SJCRH30 (cell line): ENCODE results near the gene MARS2. TPM values are rescaled to one million over a fixed set of nuclear protein-coding genes. Genes with fewer than 3 reads are reported as not detected.
"Not testable (repeated sequence)": the region's sequence is repeated elsewhere in the genome, so short reads cannot be mapped to it uniquely, and the experiment has no call there.

Experiments
- DNase-seq, 2 experiments: peaks; one replicate each; pipeline ENCODE4 v3.0.0-alpha.2; 2015 to 2020
- H3K27ac ChIP-seq: fragments of 250-450 bp; sonication (Bioruptor Pico); 2 replicates; pipeline ENCODE4 v1.5.1; 2020; ENCODE audit warnings: mild to moderate bottlenecking, moderate library complexity
- H3K27me3 ChIP-seq: fragments of 250-450 bp; sonication (Bioruptor Pico); 2 replicates; pipeline ENCODE4 v1.5.1; 2020; ENCODE audit warnings: mild to moderate bottlenecking, moderate library complexity
- H3K36me3 ChIP-seq: fragments of 250-450 bp; sonication (Bioruptor Pico); 2 replicates; pipeline ENCODE4 v1.5.1; 2020; ENCODE audit warnings: mild to moderate bottlenecking, moderate library complexity
- H3K4me1 ChIP-seq: fragments of 250-450 bp; sonication (Bioruptor Pico); 2 replicates; pipeline ENCODE4 v1.5.1; 2020; ENCODE audit warnings: mild to moderate bottlenecking, moderate library complexity
- H3K4me3 ChIP-seq: fragments of 250-450 bp; sonication (Bioruptor Pico); 2 replicates; pipeline ENCODE4 v1.5.1; 2020; ENCODE audit warnings: mild to moderate bottlenecking, moderate library complexity
- H3K9me3 ChIP-seq: fragments of 250-450 bp; sonication (Bioruptor Pico); replicated peaks from 2 replicates; pipeline ENCODE4 v1.5.1; 2020; ENCODE audit warnings: mild to moderate bottlenecking, moderate library complexity
- total RNA-seq: library from RNA; depleted of rRNA; stranded (reverse); fragments of >200 nt; shearing (Covaris generic); gene quantifications from 2 replicates; pipeline ENCODE4 v1.2.3, GENCODE V29; 2014

Gene MARS2
- total RNA-seq, 1 experiment from 2014 or later = 13.6 TPM

- not testable (repeated sequence) for H3K27me3 ChIP-seq, DNase-seq, H3K4me1 ChIP-seq, H3K27ac ChIP-seq, H3K9me3 ChIP-seq, H3K4me3 ChIP-seq, H3K36me3 ChIP-seq
These were observed 10.0 kb upstream of the MARS2 start for GRCh38 chr2:197695206-197695605.

- H3K4me1 ChIP-seq, DNase-seq, H3K4me3 ChIP-seq, H3K27ac ChIP-seq, H3K27me3 ChIP-seq, H3K9me3 ChIP-seq, H3K36me3 ChIP-seq: not testable (repeated sequence)
These were observed 9.2 kb upstream of the MARS2 start for GRCh38 chr2:197695971-197696370.

- not testable (repeated sequence) for H3K4me3 ChIP-seq, H3K27me3 ChIP-seq, H3K9me3 ChIP-seq, H3K4me1 ChIP-seq, H3K27ac ChIP-seq, H3K36me3 ChIP-seq, DNase-seq
These were observed 8.6 kb upstream of the MARS2 start for GRCh38 chr2:197696571-197696970.

GRCh38 chr2:197699724-197700123, 5.4 kb upstream of the MARS2 start:
- not testable (repeated sequence) for H3K36me3 ChIP-seq, H3K27me3 ChIP-seq, H3K9me3 ChIP-seq, H3K27ac ChIP-seq, H3K4me1 ChIP-seq, DNase-seq, H3K4me3 ChIP-seq

GRCh38 chr2:197700960-197701359, 4.2 kb upstream of the MARS2 start:
- peaks cover 2% of the 10 kb centered on the region; the same call in 1 of the 2 replicates for H3K4me1 ChIP-seq
- no peak for DNase-seq
- H3K9me3 ChIP-seq = no peaks in the 10 kb centered on the region
- no peaks in the 10 kb centered on the region for H3K27me3 ChIP-seq
- no peak overlapping the region for H3K27ac ChIP-seq
- H3K4me3 ChIP-seq = no peak overlapping the region
- no peaks in the 10 kb centered on the region for H3K36me3 ChIP-seq

- peaks cover 8% of the 10 kb centered on the region; the same call in 1 of the 2 replicates for H3K4me1 ChIP-seq
- no peaks in the 10 kb centered on the region for H3K9me3 ChIP-seq
- no peak for DNase-seq
These were observed 592 bp upstream of the MARS2 start for GRCh38 chr2:197704434-197705120.

GRCh38 chr2:197705912-197706838, 1.0 kb downstream of the MARS2 start:
- Histone ChIP-seq H3K4me1 (peaks cover 8% of the 10 kb centered on the region; the same call in 1 of the 2 replicates), H3K27ac (no peak overlapping the region), H3K36me3 (no peaks in the 10 kb centered on the region), H3K9me3 (no peaks in the 10 kb centered on the region), H3K27me3 (no peaks in the 10 kb centered on the region), H3K4me3 (peak overlapping the region; percentile 78)
- DNase-seq = peak; percentile 29 to 33

More at GRCh38 chr2:197704434-197705120, 592 bp upstream of the MARS2 start:
- H3K4me3 ChIP-seq = peak overlapping the region; percentile 78
- H3K27ac ChIP-seq = peak overlapping the region; percentile 39; the same call in 1 of the 2 replicates
- H3K36me3 ChIP-seq = no peaks in the 10 kb centered on the region
- no peaks in the 10 kb centered on the region for H3K27me3 ChIP-seq

- no peaks in the 10 kb centered on the region for H3K27me3 ChIP-seq
- peak in 1 of 2 experiments; percentile 4 for DNase-seq
- peak overlapping the region; percentile 78 for H3K4me3 ChIP-seq
- H3K36me3 ChIP-seq = no peaks in the 10 kb centered on the region
- H3K27ac ChIP-seq = no peak overlapping the region
- no peaks in the 10 kb centered on the region for H3K9me3 ChIP-seq
- H3K4me1 ChIP-seq = peaks cover 8% of the 10 kb centered on the region; the same call in 1 of the 2 replicates
These were observed 1.7 kb downstream of the MARS2 start for GRCh38 chr2:197706839-197707207.

GRCh38 chr2:197707316-197708213, 2.4 kb downstream of the MARS2 start:
- H3K27ac ChIP-seq = no peak overlapping the region
- DNase-seq = peak in 1 of 2 experiments; percentile 55
- peak overlapping the region; percentile 78 for H3K4me3 ChIP-seq

GRCh38 chr2:197708331-197708730, 3.2 kb downstream of the MARS2 start:
- no peak overlapping the region for H3K4me3 ChIP-seq

More at GRCh38 chr2:197707316-197708213, 2.4 kb downstream of the MARS2 start:
- Histone ChIP-seq H3K9me3 (no peaks in the 10 kb centered on the region), H3K36me3 (no peaks in the 10 kb centered on the region), H3K4me1 (peaks cover 8% of the 10 kb centered on the region; the same call in 1 of the 2 replicates), H3K27me3 (no peaks in the 10 kb centered on the region)

GRCh38 chr2:197709140-197709539, 4.0 kb downstream of the MARS2 start:
- DNase-seq, H3K27me3 ChIP-seq, H3K9me3 ChIP-seq, H3K4me3 ChIP-seq, H3K4me1 ChIP-seq, H3K27ac ChIP-seq, H3K36me3 ChIP-seq: not testable (repeated sequence)

More at GRCh38 chr2:197708331-197708730, 3.2 kb downstream of the MARS2 start:
- DNase-seq = no peak
- Histone ChIP-seq H3K9me3 (no peaks in the 10 kb centered on the region), H3K36me3 (no peaks in the 10 kb centered on the region), H3K27me3 (no peaks in the 10 kb centered on the region), H3K4me1 (peaks cover 8% of the 10 kb centered on the region; the same call in 1 of the 2 replicates), H3K27ac (no peak overlapping the region)

GRCh38 chr2:197710424-197711042, 5.4 kb downstream of the MARS2 start:
- no peak for DNase-seq
- H3K4me3 ChIP-seq = no peak overlapping the region
- H3K36me3 ChIP-seq = 0 out of 2 replicates have a peak, but pooled peaks cover 4% of the 10 kb centered on the region
- H3K27me3 ChIP-seq = no peaks in the 10 kb centered on the region
- H3K27ac ChIP-seq = no peak overlapping the region
- H3K9me3 ChIP-seq = no peaks in the 10 kb centered on the region
- peaks cover 5% of the 10 kb centered on the region; the same call in 1 of the 2 replicates for H3K4me1 ChIP-seq

GRCh38 chr2:197711578-197711977, 6.4 kb downstream of the MARS2 start:
- no peak overlapping the region for H3K27ac ChIP-seq
- H3K4me1 ChIP-seq = peaks cover 5% of the 10 kb centered on the region; the same call in 1 of the 2 replicates
- no peak for DNase-seq
- H3K9me3 ChIP-seq = no peaks in the 10 kb centered on the region
- 0 out of 2 replicates have a peak, but pooled peaks cover 4% of the 10 kb centered on the region for H3K36me3 ChIP-seq
- no peaks in the 10 kb centered on the region for H3K27me3 ChIP-seq
- H3K4me3 ChIP-seq = no peak overlapping the region

- Histone ChIP-seq H3K4me1 (peaks cover under 1% of the 10 kb centered on the region; the same call in 1 of the 2 replicates), H3K27ac (no peak overlapping the region), H3K9me3 (no peaks in the 10 kb centered on the region), H3K36me3 (0 out of 2 replicates have a peak, but pooled peaks cover 4% of the 10 kb centered on the region), H3K4me3 (no peak overlapping the region), H3K27me3 (no peaks in the 10 kb centered on the region)
- no peak for DNase-seq
These were observed 8.1 kb downstream of the MARS2 start for GRCh38 chr2:197713271-197713670.
